SK-N-SH treated with all-trans-retinoic acid at 6 μM for 48 hours (cell line): ENCODE data around the gene NUBPL.

ENCODE experiments used
- ATAC-seq: fragments of 200-7000 bp; cut with Tn5 transposase; 3 replicates; pipeline ENCODE4 v1.9.1; 2020; ENCODE audit warnings: mild to moderate bottlenecking, moderate library complexity
- ARNTL ChIP-seq: fragments of 450-650 bp; formaldehyde crosslinking; IDR thresholded peaks from 2 replicates; pipeline ENCODE4 v1.5.0; 2020; ENCODE audit warnings: low read depth, mild to moderate bottlenecking, moderate library complexity, borderline replicate concordance
- BACH2 ChIP-seq: fragments of 250-450 bp; sonication (Bioruptor Pico); IDR thresholded peaks from 2 replicates; pipeline ENCODE4 v1.9.0; 2021; ENCODE audit warnings: mild to moderate bottlenecking, borderline replicate concordance
- CSDC2 ChIP-seq: fragments of 250-450 bp; sonication (Bioruptor Pico); IDR thresholded peaks from 2 replicates; pipeline ENCODE4 v1.5.0; 2020; ENCODE audit warnings: mild to moderate bottlenecking, moderate library complexity
- ESRRG ChIP-seq: fragments of 250-450 bp; sonication (Bioruptor Pico); IDR thresholded peaks from 2 replicates; pipeline ENCODE4 v1.6.1; 2021; ENCODE audit warnings: mild to moderate bottlenecking
- GLIS3 ChIP-seq: fragments of 250-450 bp; sonication (Bioruptor Pico); IDR thresholded peaks from 2 replicates; pipeline ENCODE4 v1.5.0; 2020; ENCODE audit warnings: mild to moderate bottlenecking, moderate library complexity
- ISL1 ChIP-seq: fragments of 250-450 bp; sonication (Bioruptor Pico); IDR thresholded peaks from 2 replicates; pipeline ENCODE4 v2.1.2; 2022; ENCODE audit warnings: mild to moderate bottlenecking, moderate library complexity
- OSR1 ChIP-seq: fragments of 250-450 bp; sonication (Bioruptor Pico); IDR thresholded peaks from 2 replicates; pipeline ENCODE4 v1.8.0; 2022; ENCODE audit warnings: moderate library complexity, mild to moderate bottlenecking, inconsistent platforms
- PPARA ChIP-seq: fragments of 250-450 bp; sonication (Bioruptor Pico); IDR thresholded peaks from 2 replicates; pipeline ENCODE4 v1.5.0; 2020; ENCODE audit warnings: mild to moderate bottlenecking, borderline replicate concordance
- SNAI2 ChIP-seq: fragments of 250-450 bp; sonication (Bioruptor Pico); IDR thresholded peaks from 2 replicates; pipeline ENCODE4 v1.5.0; 2020; ENCODE audit warnings: mild to moderate bottlenecking, moderate library complexity
- TCF4 ChIP-seq: fragments of 250-450 bp; sonication (Bioruptor Pico); IDR thresholded peaks from 2 replicates; pipeline ENCODE4 v1.8.0; 2021; ENCODE audit warnings: mild to moderate bottlenecking, moderate library complexity, borderline replicate concordance
- ZC3H10 ChIP-seq: fragments of 250-450 bp; sonication (Bioruptor Pico); IDR thresholded peaks from 2 replicates; pipeline ENCODE4 v1.5.1; 2021; ENCODE audit warnings: mild to moderate bottlenecking, moderate library complexity
- ZFP3 ChIP-seq: fragments of 250-450 bp; sonication (Bioruptor Pico); IDR thresholded peaks from 2 replicates; pipeline ENCODE4 v1.5.0; 2020; ENCODE audit warnings: mild to moderate bottlenecking, moderate library complexity
- ZNF565 ChIP-seq: fragments of 450-650 bp; formaldehyde crosslinking; conservative IDR thresholded peaks from 2 replicates; pipeline ENCODE4 v1.5.0; 2020; ENCODE audit warnings: low read depth, mild to moderate bottlenecking, moderate library complexity
- ZNF70 ChIP-seq: fragments of 450-650 bp; formaldehyde crosslinking; IDR thresholded peaks from 2 replicates; pipeline ENCODE4 v1.5.0; 2020; ENCODE audit warnings: mild to moderate bottlenecking, moderate library complexity
- ZNF8 ChIP-seq: fragments of 450-650 bp; formaldehyde crosslinking; IDR thresholded peaks from 2 replicates; pipeline ENCODE4 v1.5.0; 2020; ENCODE audit warnings: mild to moderate bottlenecking, moderate library complexity
- TF ChIP-seq, protein P1 (sequence below): fragments of 250-450 bp; sonication (Bioruptor Pico); IDR thresholded peaks from 2 replicates; pipeline ENCODE4 v1.5.0; 2020; ENCODE audit warnings: mild to moderate bottlenecking, moderate library complexity
- TF ChIP-seq, protein P2 (sequence below): fragments of 250-450 bp; sonication (Bioruptor Pico); IDR thresholded peaks from 2 replicates; pipeline ENCODE4 v1.8.0; 2021; ENCODE audit warnings: low read depth, mild to moderate bottlenecking, moderate library complexity, borderline replicate concordance
- TF ChIP-seq, protein P3 (sequence below): fragments of 250-450 bp; sonication (Bioruptor Pico); IDR thresholded peaks from 2 replicates; pipeline ENCODE4 v1.8.0; 2020; ENCODE audit warnings: mild to moderate bottlenecking, moderate library complexity, borderline replicate concordance

NUBPL gene

DNA sequence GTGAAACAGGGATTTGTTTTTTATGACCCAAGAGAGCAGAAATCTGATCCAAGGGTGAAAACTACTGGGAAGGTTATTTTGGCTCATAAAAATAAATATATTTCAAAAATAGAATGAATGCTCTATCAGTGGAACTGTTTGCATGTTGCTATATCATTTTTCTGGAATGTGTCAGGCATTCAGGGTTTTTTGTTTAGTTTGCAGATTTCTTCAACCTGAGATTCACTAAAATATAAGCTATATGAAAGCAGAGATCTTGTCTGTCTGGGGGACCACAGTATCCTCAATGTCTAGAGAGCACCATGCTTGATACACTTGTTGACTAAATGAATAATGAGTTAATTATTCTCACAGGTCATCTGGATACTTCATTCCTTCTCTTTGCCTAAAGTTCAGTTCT lies 165.1 kb downstream of the NUBPL start:
- TF ChIP-seq CSDC2 (CRISPR knock-in tag): no peak
- no peak for TF ChIP-seq GLIS3 (CRISPR knock-in tag)
- no peak for TF ChIP-seq TCF4 (CRISPR knock-in tag)
- TF ChIP-seq ARNTL: no peak
- TF ChIP-seq BACH2 (CRISPR knock-in tag): no peak
- no peak for TF ChIP-seq ZNF8 (CRISPR knock-in tag)
- ATAC-seq: no peak

DNA sequence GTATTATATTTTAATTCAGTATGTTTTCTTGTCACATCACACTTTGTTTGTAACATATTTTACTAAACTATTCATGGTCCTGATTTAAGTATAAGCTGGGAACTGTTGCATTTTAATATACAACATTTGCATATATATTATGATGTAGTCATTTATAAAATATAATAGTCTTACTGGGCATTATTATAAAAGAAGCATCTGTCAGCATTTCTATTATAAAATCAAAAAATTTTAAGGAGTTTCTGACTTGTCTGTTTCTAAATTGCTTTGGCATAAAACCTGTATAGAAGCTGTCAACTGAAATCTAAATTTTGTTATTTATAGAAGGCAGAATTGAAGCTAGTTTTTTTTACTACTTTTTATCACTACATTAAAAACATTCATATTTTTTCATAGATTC lies 166.6 kb downstream of the NUBPL start:
- TF ChIP-seq OSR1 (no peak), SNAI2 (no peak), ZNF565 (no peak), PPARA (CRISPR knock-in tag) (no peak), ZNF8 (CRISPR knock-in tag) (no peak), ISL1 (CRISPR knock-in tag) (no peak)
- TF ChIP-seq, protein P1, sequence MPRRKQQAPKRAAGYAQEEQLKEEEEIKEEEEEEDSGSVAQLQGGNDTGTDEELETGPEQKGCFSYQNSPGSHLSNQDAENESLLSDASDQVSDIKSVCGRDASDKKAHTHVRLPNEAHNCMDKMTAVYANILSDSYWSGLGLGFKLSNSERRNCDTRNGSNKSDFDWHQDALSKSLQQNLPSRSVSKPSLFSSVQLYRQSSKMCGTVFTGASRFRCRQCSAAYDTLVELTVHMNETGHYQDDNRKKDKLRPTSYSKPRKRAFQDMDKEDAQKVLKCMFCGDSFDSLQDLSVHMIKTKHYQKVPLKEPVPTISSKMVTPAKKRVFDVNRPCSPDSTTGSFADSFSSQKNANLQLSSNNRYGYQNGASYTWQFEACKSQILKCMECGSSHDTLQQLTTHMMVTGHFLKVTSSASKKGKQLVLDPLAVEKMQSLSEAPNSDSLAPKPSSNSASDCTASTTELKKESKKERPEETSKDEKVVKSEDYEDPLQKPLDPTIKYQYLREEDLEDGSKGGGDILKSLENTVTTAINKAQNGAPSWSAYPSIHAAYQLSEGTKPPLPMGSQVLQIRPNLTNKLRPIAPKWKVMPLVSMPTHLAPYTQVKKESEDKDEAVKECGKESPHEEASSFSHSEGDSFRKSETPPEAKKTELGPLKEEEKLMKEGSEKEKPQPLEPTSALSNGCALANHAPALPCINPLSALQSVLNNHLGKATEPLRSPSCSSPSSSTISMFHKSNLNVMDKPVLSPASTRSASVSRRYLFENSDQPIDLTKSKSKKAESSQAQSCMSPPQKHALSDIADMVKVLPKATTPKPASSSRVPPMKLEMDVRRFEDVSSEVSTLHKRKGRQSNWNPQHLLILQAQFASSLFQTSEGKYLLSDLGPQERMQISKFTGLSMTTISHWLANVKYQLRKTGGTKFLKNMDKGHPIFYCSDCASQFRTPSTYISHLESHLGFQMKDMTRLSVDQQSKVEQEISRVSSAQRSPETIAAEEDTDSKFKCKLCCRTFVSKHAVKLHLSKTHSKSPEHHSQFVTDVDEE: no peak
- TF ChIP-seq, all 23 proteins: peak for 0
- ATAC-seq: no peak

DNA sequence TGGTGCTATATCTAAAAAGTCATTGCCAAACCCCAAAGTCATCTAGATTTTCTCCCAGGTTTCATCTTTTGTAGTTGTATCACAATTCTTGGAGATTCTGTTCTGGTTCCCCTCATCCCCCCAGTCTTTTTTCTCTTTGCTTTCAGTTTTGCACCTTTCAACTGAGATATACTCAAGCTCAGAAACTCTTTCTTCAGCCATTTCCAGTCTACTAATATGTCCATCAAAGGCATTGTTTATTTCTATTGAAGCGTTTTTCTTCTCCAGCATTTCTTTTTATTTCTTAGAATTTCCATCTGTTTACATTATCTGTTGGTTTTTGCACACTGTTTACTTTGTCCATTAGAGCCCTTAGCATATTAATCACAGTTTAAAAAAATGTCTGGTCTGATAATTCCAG lies 179.5 kb downstream of the NUBPL start:
- TF ChIP-seq ZNF70 (CRISPR knock-in tag) (no peak), ZNF8 (CRISPR knock-in tag) (no peak), OSR1 (no peak), CSDC2 (CRISPR knock-in tag) (no peak), SNAI2 (no peak)
- TF ChIP-seq, protein P2, sequence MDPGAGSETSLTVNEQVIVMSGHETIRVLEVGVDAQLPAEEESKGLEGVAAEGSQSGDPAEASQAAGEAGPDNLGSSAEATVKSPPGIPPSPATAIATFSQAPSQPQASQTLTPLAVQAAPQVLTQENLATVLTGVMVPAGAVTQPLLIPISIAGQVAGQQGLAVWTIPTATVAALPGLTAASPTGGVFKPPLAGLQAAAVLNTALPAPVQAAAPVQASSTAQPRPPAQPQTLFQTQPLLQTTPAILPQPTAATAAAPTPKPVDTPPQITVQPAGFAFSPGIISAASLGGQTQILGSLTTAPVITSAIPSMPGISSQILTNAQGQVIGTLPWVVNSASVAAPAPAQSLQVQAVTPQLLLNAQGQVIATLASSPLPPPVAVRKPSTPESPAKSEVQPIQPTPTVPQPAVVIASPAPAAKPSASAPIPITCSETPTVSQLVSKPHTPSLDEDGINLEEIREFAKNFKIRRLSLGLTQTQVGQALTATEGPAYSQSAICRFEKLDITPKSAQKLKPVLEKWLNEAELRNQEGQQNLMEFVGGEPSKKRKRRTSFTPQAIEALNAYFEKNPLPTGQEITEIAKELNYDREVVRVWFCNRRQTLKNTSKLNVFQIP (CRISPR knock-in tag): no peak
- TF ChIP-seq, protein P3, sequence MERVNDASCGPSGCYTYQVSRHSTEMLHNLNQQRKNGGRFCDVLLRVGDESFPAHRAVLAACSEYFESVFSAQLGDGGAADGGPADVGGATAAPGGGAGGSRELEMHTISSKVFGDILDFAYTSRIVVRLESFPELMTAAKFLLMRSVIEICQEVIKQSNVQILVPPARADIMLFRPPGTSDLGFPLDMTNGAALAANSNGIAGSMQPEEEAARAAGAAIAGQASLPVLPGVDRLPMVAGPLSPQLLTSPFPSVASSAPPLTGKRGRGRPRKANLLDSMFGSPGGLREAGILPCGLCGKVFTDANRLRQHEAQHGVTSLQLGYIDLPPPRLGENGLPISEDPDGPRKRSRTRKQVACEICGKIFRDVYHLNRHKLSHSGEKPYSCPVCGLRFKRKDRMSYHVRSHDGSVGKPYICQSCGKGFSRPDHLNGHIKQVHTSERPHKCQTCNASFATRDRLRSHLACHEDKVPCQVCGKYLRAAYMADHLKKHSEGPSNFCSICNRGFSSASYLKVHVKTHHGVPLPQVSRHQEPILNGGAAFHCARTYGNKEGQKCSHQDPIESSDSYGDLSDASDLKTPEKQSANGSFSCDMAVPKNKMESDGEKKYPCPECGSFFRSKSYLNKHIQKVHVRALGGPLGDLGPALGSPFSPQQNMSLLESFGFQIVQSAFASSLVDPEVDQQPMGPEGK (CRISPR knock-in tag): no peak
- no peak for ATAC-seq

DNA sequence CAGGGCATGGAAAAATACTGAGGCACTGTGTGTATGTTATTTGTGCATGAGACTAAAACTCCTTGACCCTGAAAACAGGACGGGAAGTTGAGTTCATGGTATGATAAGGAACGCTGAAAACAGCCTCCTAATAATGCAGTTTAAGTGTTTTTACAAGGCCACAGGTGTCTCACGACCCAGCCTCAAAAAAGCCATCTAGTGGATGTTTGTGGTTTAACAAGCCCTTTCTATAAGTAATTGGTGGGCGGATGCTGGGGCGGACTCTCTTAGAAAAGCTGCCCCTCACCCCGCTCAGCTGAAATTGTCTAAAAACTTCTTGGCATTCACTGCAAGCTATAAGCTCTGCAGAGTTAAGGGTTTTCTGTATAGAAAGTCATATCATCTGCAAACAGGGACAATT lies 184.5 kb downstream of the NUBPL start:
- ATAC-seq: no peak
- TF ChIP-seq ESRRG (CRISPR knock-in tag) (no peak), ZC3H10 (CRISPR knock-in tag) (no peak), ZFP3 (CRISPR knock-in tag) (no peak), GLIS3 (CRISPR knock-in tag) (no peak)
- TF ChIP-seq, protein P3 (CRISPR knock-in tag): no peak

DNA sequence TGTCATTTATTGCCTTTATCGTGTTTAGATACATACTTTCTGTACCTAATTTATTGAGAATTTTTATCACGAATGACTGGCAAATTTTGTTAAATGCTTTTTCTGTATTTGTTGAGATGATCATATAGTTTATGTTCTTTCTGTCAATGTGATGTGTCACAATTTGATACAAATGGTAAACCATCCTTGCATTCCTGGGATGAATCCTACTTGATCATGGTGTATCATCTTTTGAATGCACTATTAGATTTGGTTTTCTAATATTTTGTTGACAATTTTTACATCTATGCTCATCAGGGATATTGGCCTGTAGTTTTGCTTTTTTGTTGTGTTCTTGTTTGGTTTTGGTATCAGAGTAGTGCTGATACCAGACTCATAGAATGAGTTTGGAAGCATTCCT lies 185.1 kb downstream of the NUBPL start:
- TF ChIP-seq BACH2 (CRISPR knock-in tag) (no peak), CSDC2 (CRISPR knock-in tag) (no peak), PPARA (CRISPR knock-in tag) (no peak), ZFP3 (CRISPR knock-in tag) (no peak)

More for the DNA sequence above, 185.1 kb downstream of the NUBPL start:
- no peak for ATAC-seq
